Endodermal cell (in vitro differentiated cells): ENCODE data around the gene PRR35. TPM values are rescaled to one million over a fixed set of nuclear protein-coding genes. Genes with fewer than 3 reads are reported as not detected.

ENCODE experiments used
- DNase-seq: peaks from one replicate; pipeline ENCODE4 v3.0.0-alpha.2; 2017
- H3K27ac ChIP-seq: 2 replicates; pipeline ENCODE4 v1.5.1; 2013; ENCODE audit warnings: mild to moderate bottlenecking, low read depth, low read length, moderate library complexity
- H3K27me3 ChIP-seq: 2 replicates; pipeline ENCODE4 v1.6.1; 2013; ENCODE audit warnings: mild to moderate bottlenecking, low read length, moderate library complexity; ENCODE audit not compliant: insufficient read depth, control insufficient read depth, poor library complexity, severe bottlenecking
- H3K36me3 ChIP-seq: 2 replicates; pipeline ENCODE4 v1.7.0; 2013; ENCODE audit warnings: mild to moderate bottlenecking, low read length, moderate library complexity; ENCODE audit not compliant: control insufficient read depth, insufficient read depth
- H3K4me1 ChIP-seq: one replicate; pipeline ENCODE4 v1.7.0; 2013; ENCODE audit warnings: low read length; ENCODE audit not compliant: control insufficient read depth, insufficient read depth
- H3K4me3 ChIP-seq: 2 replicates; pipeline ENCODE4 v1.5.1; 2013; ENCODE audit warnings: mild to moderate bottlenecking, low read length, moderate library complexity
- H3K9ac ChIP-seq: 2 replicates; pipeline ENCODE4 v1.6.1; 2013; ENCODE audit warnings: mild to moderate bottlenecking, low read length, moderate library complexity; ENCODE audit not compliant: poor library complexity, severe bottlenecking; ENCODE audit errors: extremely low read depth
- H3K9me3 ChIP-seq: 2 replicates; pipeline ENCODE4 v1.6.1; 2013; ENCODE audit warnings: mild to moderate bottlenecking, low read length, moderate library complexity; ENCODE audit not compliant: control insufficient read depth
- H3K27ac Mint-ChIP-seq: 2 replicates; pipeline ENCODE4 v1.8.0; 2020; ENCODE audit warnings: mixed read lengths
- H3K27me3 Mint-ChIP-seq: 2 replicates; pipeline ENCODE4 v1.8.0; 2021; ENCODE audit warnings: mild to moderate bottlenecking, mixed read lengths; ENCODE audit not compliant: insufficient read depth
- H3K36me3 Mint-ChIP-seq: 2 replicates; pipeline ENCODE4 v1.8.0; 2020; ENCODE audit warnings: low read depth, mixed read lengths
- H3K4me1 Mint-ChIP-seq: 2 replicates; pipeline ENCODE4 v1.8.0; 2020; ENCODE audit warnings: mixed read lengths
- H3K4me3 Mint-ChIP-seq: 2 replicates; pipeline ENCODE4 v1.8.0; 2020; ENCODE audit warnings: mild to moderate bottlenecking, moderate library complexity, mixed read lengths
- H3K9me3 Mint-ChIP-seq: 2 replicates; pipeline ENCODE4 v1.8.0; 2020; ENCODE audit warnings: mild to moderate bottlenecking, mixed read lengths
- WGBS, 2 experiments: methylation state at CpG; one replicate each; pipeline versions ENCODE4 v1.1.5 to v1.1.7; 2013; ENCODE audit warnings: missing lambda C conversion rate in 2 of 2, mixed read lengths in 1 of 2; ENCODE audit not compliant: insufficient coverage in 1 of 2, insufficient read length in 1 of 2; 5-methylcytosine and 5-hydroxymethylcytosine counted together
- total RNA-seq, 2 donors: library from RNA; stranded (reverse); fragmentation: NEBNext Ultra II Directional in 1 of 2; extraction: Animal tissue kit (Norgen Biotek cat#: 25700) in 1 of 2; gene quantifications; 2 replicates in 1 of 2; 3 replicates in 1 of 2; pipeline ENCODE4 v1.2.1, GENCODE V29; 2021
- TF ChIP-seq, protein P1 (sequence below): fragments of 200-600 bp; sonication (generic); conservative IDR thresholded peaks from 2 replicates; pipeline ENCODE4 v1.5.0; 2021; ENCODE audit warnings: antibody characterized with exemption, mild to moderate bottlenecking

The PRR35 gene
- total RNA-seq, 2 donors from 2014 or later: 0.29 to 0.62 TPM

DNA sequence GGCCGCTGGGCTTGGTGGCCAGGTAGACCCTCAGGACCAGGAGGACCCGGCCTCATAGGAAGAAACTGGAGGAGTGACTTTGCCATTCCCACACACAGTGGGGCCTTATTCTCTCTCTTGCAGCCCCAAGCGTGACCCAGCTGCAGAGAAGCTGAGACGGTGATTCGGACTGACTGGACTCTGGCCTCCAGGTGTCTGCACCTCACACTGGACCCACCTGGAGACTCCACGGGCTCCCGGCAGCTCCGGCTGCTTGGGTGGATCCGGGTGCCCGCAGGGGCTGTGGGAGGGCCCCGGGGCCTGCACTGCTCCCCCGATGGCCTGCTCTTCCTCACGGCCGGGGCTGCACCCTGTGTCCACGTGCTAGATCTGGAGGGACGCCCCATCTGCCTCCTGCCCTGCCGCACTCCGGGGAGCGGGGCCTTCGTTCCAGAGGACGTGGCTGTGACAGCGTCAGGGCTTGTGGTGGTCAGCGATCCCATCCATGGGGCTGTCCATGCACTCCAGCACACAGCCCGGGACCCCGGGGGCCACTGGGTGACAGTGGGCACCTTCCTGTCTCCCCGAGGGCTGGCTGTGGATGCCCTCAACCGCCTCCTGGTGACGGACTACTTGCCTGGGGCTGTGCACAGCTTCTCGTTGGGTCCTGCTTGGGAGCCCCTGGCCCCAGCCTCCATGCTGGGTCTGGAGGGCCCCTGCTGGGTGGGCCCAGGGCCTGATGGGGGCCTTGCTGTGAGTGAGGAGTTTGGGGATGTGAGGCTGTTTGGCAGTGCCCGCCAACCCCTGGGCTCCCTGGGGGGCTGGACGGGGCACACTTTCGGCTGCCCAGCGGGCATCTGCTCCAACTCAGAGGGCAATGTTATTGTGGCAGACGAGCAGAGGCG, 7.4 kb downstream of the PRR35 start:
- Mint-ChIP-seq H3K27me3 (peaks cover under 1% of the 10 kb centered on the region), H3K9me3 (no peaks in the 10 kb centered on the region), H3K27ac (no peak overlapping the region), H3K4me3 (no peak overlapping the region), H3K36me3 (peaks cover 6% of the 10 kb centered on the region), H3K4me1 (peaks cover 21% of the 10 kb centered on the region)
- Histone ChIP-seq H3K4me3 (no peak overlapping the region), H3K36me3 (peaks cover 4% of the 10 kb centered on the region), H3K9ac (no peak overlapping the region), H3K4me1 (peaks cover 7% of the 10 kb centered on the region), H3K27ac (no peak overlapping the region), H3K27me3 (peaks cover 1% of the 10 kb centered on the region), H3K9me3 (no peaks in the 10 kb centered on the region)
- DNase-seq: no peak
- 94 to 97% methylated on average over 22 to 35 of the region's 35 CpGs for WGBS, 2 experiments
- TF ChIP-seq, protein P1, sequence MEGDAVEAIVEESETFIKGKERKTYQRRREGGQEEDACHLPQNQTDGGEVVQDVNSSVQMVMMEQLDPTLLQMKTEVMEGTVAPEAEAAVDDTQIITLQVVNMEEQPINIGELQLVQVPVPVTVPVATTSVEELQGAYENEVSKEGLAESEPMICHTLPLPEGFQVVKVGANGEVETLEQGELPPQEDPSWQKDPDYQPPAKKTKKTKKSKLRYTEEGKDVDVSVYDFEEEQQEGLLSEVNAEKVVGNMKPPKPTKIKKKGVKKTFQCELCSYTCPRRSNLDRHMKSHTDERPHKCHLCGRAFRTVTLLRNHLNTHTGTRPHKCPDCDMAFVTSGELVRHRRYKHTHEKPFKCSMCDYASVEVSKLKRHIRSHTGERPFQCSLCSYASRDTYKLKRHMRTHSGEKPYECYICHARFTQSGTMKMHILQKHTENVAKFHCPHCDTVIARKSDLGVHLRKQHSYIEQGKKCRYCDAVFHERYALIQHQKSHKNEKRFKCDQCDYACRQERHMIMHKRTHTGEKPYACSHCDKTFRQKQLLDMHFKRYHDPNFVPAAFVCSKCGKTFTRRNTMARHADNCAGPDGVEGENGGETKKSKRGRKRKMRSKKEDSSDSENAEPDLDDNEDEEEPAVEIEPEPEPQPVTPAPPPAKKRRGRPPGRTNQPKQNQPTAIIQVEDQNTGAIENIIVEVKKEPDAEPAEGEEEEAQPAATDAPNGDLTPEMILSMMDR: no peak

GRCh38 chr16:568401-569258, 8.4 kb downstream of the PRR35 start:
- DNase-seq: no peak
- Histone ChIP-seq H3K36me3 (peaks cover 4% of the 10 kb centered on the region), H3K4me3 (peak overlapping the region; percentile 72), H3K9ac (peak overlapping the region; percentile 25), H3K27ac (no peak overlapping the region), H3K9me3 (no peaks in the 10 kb centered on the region), H3K27me3 (no peaks in the 10 kb centered on the region), H3K4me1 (peaks cover 7% of the 10 kb centered on the region)
- Mint-ChIP-seq H3K9me3 (no peaks in the 10 kb centered on the region), H3K27me3 (no peaks in the 10 kb centered on the region), H3K4me1 (peaks cover 21% of the 10 kb centered on the region), H3K4me3 (peak overlapping the region; percentile 80), H3K36me3 (peaks cover 6% of the 10 kb centered on the region), H3K27ac (peak overlapping the region; percentile 86)
- TF ChIP-seq, protein P1: no peak
- WGBS, 2 experiments: 87 to 89% methylated on average over 11 of the region's 11 CpGs

DNA sequence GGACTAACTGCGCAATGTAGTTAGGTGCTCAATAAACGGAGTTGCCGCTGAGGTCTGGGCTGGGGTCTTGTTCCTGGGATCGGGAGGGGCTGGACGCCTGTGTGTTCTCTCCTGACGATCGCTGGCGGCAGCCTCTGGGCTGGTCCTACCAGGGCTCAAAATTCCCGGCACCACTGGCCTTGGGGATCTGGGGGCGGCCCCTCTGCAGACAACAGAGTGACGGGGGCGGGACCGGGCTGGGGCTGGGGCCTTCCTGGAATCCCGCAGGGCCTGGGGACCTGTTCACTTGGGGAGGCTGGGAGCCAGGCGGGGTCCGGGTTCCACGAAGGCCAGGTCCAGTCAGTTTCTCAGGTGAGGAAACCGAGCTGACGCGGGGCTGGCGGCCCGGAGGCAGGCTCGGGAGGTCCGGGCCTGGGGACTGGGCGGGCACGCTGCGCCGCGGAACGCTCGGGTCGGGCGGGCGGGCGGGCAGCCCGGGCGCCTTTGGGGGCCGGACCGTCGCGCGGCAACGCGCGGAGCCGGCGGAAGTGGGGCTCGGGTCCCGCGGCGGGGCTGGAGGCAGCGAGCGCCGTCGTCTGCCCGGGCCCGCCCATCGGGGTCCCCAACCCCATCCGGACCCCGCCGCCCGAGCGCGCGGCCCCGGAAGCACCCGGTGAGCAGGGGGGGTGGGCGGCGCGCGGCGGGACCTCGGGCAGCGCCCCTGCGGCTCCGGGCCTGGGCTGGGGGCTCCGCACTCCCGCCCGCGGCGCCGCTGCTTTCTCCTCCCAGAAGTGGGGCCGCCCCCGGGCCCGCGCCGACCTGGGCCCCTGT, 9.5 kb downstream of the PRR35 start, which contains the start of gene PIGQ:
Gene PIGQ (plus strand): TSS at position 524 of the 810 bp plus-strand sequence. CDS start 4,107 bp downstream, outside the sequence.
- peak within 1 kb of the TSS; percentile 71 for H3K9ac ChIP-seq
- TF ChIP-seq, protein P1: no peak
- peaks cover 4% of the 10 kb centered on the region for H3K36me3 ChIP-seq
- no peaks in the 10 kb centered on the region for H3K9me3 Mint-ChIP-seq
- H3K4me1 Mint-ChIP-seq: peaks cover 21% of the 10 kb centered on the region
- peak; percentile 89 for DNase-seq
- no peaks in the 10 kb centered on the region for H3K27me3 ChIP-seq
- H3K27ac Mint-ChIP-seq: peak within 1 kb of the TSS; percentile 86
- peak within 1 kb of the TSS; percentile 60 for H3K27ac ChIP-seq
- no peaks in the 10 kb centered on the region for H3K9me3 ChIP-seq
- peaks cover 6% of the 10 kb centered on the region for H3K36me3 Mint-ChIP-seq
- H3K4me3 Mint-ChIP-seq: peak within 1 kb of the TSS; percentile 80
- peaks cover 7% of the 10 kb centered on the region for H3K4me1 ChIP-seq
- peak within 1 kb of the TSS; percentile 84 for H3K4me3 ChIP-seq
- 2% methylated on average over 18 to 87 of the region's 87 CpGs for WGBS, 2 experiments
- no peaks in the 10 kb centered on the region for H3K27me3 Mint-ChIP-seq
